ENCODE results near the gene FYB1. TPM values are rescaled to one million over a fixed set of nuclear protein-coding genes. Genes with fewer than 3 reads are reported as not detected.

Gene FYB1
- total RNA-seq, 1 donor from 2014 or later: not detected

DNA sequence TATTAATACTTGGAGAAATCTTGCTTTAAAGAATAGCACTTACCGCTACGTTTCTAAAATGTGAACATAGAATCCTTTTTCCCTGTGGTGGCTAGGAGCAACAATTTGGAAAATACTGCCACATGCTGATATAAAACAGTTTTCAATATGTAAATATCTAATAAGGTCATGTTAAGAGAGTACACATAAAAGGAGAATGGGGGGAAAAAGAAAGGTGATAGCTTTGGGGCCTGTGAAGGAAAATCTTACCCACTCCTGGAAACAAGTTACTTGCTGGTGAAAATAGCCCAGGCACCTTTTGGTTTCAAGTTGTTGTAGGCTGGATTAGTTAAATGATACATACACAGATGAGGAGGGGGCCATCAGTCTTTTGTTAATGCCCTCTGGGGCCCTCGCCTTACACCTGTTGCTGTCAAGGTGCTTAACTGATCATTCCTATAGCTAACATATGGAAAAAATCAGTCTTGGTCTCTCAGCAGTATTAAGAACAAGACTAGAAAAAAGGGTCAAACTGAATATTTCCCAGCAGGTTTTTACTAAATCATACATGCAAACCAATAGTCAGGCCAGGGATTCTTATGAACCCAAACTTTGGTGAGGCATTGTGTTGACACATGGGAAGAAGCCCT lies 24.1 kb downstream of the FYB1 start:
- no peaks in the 10 kb centered on the region for H3K4me1 Mint-ChIP-seq (ENCODE audit: low read depth, unreplicated experiment)
- H3K9me3 Mint-ChIP-seq (ENCODE audit: unreplicated experiment): no peaks in the 10 kb centered on the region
- no peak for DNase-seq
- TF ChIP-seq, protein P1, sequence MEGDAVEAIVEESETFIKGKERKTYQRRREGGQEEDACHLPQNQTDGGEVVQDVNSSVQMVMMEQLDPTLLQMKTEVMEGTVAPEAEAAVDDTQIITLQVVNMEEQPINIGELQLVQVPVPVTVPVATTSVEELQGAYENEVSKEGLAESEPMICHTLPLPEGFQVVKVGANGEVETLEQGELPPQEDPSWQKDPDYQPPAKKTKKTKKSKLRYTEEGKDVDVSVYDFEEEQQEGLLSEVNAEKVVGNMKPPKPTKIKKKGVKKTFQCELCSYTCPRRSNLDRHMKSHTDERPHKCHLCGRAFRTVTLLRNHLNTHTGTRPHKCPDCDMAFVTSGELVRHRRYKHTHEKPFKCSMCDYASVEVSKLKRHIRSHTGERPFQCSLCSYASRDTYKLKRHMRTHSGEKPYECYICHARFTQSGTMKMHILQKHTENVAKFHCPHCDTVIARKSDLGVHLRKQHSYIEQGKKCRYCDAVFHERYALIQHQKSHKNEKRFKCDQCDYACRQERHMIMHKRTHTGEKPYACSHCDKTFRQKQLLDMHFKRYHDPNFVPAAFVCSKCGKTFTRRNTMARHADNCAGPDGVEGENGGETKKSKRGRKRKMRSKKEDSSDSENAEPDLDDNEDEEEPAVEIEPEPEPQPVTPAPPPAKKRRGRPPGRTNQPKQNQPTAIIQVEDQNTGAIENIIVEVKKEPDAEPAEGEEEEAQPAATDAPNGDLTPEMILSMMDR (IDR thresholded peaks at IDR 0.05; ENCODE audit: partially characterized antibody, unreplicated experiment): no peak
- no peaks in the 10 kb centered on the region for H3K36me3 Mint-ChIP-seq (ENCODE audit: unreplicated experiment)
- no peak overlapping the region for H3K27ac Mint-ChIP-seq (ENCODE audit: unreplicated experiment)
- peaks cover 2% of the 10 kb centered on the region for H3K27me3 Mint-ChIP-seq (ENCODE audit: unreplicated experiment)
- no peak overlapping the region for H3K4me3 Mint-ChIP-seq (ENCODE audit: unreplicated experiment)

DNA sequence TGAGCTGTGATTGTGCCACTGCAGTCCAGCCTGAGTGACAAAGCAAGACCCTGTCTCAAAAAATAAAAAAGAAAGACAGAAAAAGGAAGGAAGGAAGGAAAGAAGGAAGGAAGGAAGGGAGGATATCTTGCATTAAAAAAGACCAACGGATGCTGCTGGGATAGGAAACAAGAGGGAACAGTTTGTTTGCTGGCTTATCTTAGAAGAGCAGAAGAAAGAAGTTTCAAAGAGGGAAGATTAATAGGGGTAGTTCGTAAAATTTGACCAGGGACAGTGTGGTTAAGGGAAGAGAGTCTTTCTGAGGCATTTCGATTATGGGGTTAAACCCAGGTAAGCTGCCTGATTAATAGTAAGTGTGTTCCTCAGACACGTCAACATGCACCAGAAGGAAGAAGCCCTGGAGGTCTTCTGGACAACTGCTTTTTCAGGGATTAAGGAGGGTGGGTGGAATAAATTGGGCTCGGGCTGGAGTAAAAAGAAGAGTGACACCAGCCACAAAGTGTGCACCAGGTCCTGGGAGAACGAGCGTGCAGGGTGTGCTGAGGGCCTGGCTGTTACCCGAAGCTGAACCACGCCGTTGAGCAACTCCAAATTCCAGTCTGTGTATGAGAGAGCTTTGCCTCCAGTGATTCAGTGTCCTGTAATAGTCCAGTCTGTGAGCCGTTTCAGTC lies 24.8 kb downstream of the FYB1 start:
- Mint-ChIP-seq H3K9me3 (ENCODE audit: unreplicated experiment) (no peaks in the 10 kb centered on the region), H3K4me3 (ENCODE audit: unreplicated experiment) (no peak overlapping the region), H3K27ac (ENCODE audit: unreplicated experiment) (no peak overlapping the region), H3K27me3 (ENCODE audit: unreplicated experiment) (peaks cover 2% of the 10 kb centered on the region), H3K4me1 (ENCODE audit: low read depth, unreplicated experiment) (no peaks in the 10 kb centered on the region), H3K36me3 (ENCODE audit: unreplicated experiment) (no peaks in the 10 kb centered on the region)
- TF ChIP-seq, protein P1 (IDR thresholded peaks at IDR 0.05; ENCODE audit: partially characterized antibody, unreplicated experiment): no peak
- DNase-seq: no peak

DNA sequence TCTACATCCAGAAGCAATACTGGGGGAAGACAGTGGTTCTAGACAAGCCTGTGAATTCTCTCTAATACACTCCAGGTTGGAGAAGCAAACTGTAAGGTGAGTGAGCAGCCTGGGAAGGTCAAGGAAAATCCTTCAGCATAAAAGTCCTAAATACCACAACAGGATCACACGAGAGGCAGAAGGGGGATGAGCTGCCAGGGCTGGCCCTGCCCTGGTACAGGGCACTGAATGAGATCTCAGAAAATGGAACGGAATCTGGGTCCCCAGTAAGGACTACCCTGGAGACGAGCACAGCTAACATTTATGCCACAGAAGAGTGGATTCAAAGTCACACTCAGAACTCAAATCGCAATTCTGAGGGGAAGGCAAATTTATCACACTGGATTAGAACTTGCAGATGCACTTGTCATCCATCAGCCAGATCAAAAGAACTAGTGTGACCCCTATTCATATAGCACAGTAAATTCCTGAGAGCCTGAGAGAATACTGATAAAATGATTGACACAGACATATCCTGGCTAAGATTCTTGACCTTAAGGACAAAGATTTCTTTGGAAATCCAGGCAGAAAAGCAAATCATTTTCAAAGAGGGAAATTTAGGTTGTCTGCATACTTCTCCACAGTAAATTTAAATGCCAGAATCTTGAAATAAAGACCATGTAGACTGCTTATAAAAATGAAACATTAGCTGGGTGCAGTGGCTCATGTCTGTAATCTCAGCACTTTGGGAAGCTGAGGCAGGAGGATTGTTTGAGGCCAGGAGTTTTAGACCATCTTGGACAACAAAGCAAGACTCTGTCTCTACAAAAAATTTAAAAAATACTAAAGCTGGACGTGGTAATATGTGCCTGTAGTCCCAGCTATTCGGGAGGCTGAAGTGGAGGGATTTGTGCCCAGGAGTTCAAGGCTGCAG lies 25.6 kb downstream of the FYB1 start:
- Mint-ChIP-seq H3K27ac (ENCODE audit: unreplicated experiment) (no peak overlapping the region), H3K4me3 (ENCODE audit: unreplicated experiment) (no peak overlapping the region)
- DNase-seq: no peak

DNA sequence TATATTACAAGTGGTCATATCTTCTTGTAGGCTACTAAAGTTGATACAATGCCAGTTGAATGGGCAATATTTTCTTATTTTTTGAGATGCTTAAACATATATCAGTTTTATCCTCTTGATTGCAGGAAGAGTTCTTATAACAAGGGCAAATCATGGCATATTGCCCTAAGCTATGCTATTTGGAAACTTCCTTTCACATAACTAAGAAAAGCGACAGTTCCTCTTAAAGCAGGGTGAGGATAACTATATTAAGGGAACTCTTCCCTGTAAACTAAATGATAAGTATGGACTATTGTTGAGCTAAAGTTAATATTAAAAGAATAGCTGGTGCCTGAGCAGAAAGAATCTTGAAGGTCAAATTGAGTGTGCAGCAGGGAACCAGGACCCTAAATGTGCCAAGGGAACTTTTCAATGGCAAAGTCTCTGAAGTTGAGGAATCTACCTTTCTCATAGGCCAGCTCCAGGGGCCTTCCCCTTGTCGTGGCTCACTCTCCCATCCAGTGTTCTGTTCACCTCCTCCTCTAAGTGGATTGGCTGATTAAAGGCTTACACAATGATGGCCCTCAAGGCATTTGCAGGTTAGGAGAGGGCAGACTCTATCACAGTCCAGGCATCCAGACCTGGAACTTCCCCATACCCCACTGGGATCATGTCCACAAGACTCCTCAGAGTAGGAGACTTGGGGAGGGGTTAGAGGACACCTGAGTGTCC lies 26.8 kb downstream of the FYB1 start:
- Mint-ChIP-seq H3K9me3 (ENCODE audit: unreplicated experiment) (no peaks in the 10 kb centered on the region), H3K36me3 (ENCODE audit: unreplicated experiment) (no peaks in the 10 kb centered on the region)

More for the DNA sequence above, 25.6 kb downstream of the FYB1 start:
- TF ChIP-seq, protein P1 (IDR thresholded peaks at IDR 0.05; ENCODE audit: partially characterized antibody, unreplicated experiment): no peak
- Mint-ChIP-seq H3K9me3 (ENCODE audit: unreplicated experiment) (no peaks in the 10 kb centered on the region), H3K4me1 (ENCODE audit: low read depth, unreplicated experiment) (no peaks in the 10 kb centered on the region), H3K36me3 (ENCODE audit: unreplicated experiment) (no peaks in the 10 kb centered on the region), H3K27me3 (ENCODE audit: unreplicated experiment) (peaks cover 2% of the 10 kb centered on the region)

More for the DNA sequence above, 26.8 kb downstream of the FYB1 start:
- Mint-ChIP-seq H3K4me1 (ENCODE audit: low read depth, unreplicated experiment) (no peaks in the 10 kb centered on the region), H3K27me3 (ENCODE audit: unreplicated experiment) (peaks cover 1% of the 10 kb centered on the region), H3K4me3 (ENCODE audit: unreplicated experiment) (no peak overlapping the region), H3K27ac (ENCODE audit: unreplicated experiment) (no peak overlapping the region)
- TF ChIP-seq, protein P1 (IDR thresholded peaks at IDR 0.05; ENCODE audit: partially characterized antibody, unreplicated experiment): no peak
- no peak for DNase-seq

Data from glutamatergic neuron (in vitro differentiated cells).